GM19463 (cell line): ENCODE data around the gene AKAP17A.

Source experiments
- ATAC-seq: cut with Tn5 transposase; IDR thresholded peaks from one replicate; pipeline ENCODE4 v1.9.1; 2021; ENCODE audit warnings: mild to moderate bottlenecking, moderate library complexity; ENCODE audit not compliant: unreplicated experiment

Gene AKAP17A

GRCh38 chrX:1581132-1581531, 10.3 kb upstream of the AKAP17A start:
- ATAC-seq = no peak

GRCh38 chrX:1582686-1583437, 8.5 kb upstream of the AKAP17A start:
- ATAC-seq = peak; percentile 81

- no peak for ATAC-seq
Measured at GRCh38 chrX:1584237-1585011, 7.0 kb upstream of the AKAP17A start.

- ATAC-seq = no peak
Measured at GRCh38 chrX:1587161-1587560, 4.2 kb upstream of the AKAP17A start.

- ATAC-seq = no peak
Measured at GRCh38 chrX:1589356-1590130, 1.9 kb upstream of the AKAP17A start.

GRCh38 chrX:1591863-1592469, 562 bp downstream of the AKAP17A start:
- ATAC-seq = no peak

- ATAC-seq = peak; percentile 36
Measured at GRCh38 chrX:1592470-1593142, 1.2 kb downstream of the AKAP17A start.

GRCh38 chrX:1593286-1594271, 2.2 kb downstream of the AKAP17A start:
- no peak for ATAC-seq

GRCh38 chrX:1595711-1596060, 4.3 kb downstream of the AKAP17A start:
- ATAC-seq = no peak

- no peak for ATAC-seq
Measured at GRCh38 chrX:1596676-1597344, 5.4 kb downstream of the AKAP17A start.

GRCh38 chrX:1597345-1598020, 6.1 kb downstream of the AKAP17A start:
- ATAC-seq = no peak

- peak; percentile 70 for ATAC-seq
Measured at GRCh38 chrX:1598021-1598875, 6.8 kb downstream of the AKAP17A start.

- peak; percentile 18 for ATAC-seq
Measured at GRCh38 chrX:1598876-1599790, 7.7 kb downstream of the AKAP17A start.

GRCh38 chrX:1599791-1600405, 8.5 kb downstream of the AKAP17A start:
- ATAC-seq = no peak

GRCh38 chrX:1600406-1601050, 9.1 kb downstream of the AKAP17A start:
- ATAC-seq = no peak
